HEK293 (cell line): ENCODE data around the gene ARHGAP42.

Experiments
- CTCF ChIA-PET: fragments of 350-600 bp; formaldehyde crosslinking; extraction: SDS; loops from one replicate; lab custom pipeline; 2021; ENCODE audit warnings: antibody characterized with exemption; lab: Yijun Ruan, JAX
- POLR2A ChIA-PET: fragments of 300-600 bp; formaldehyde crosslinking; extraction: SDS; loops from one replicate; lab custom pipeline; 2020; ENCODE audit warnings: antibody characterized with exemption, inconsistent platforms; lab: Yijun Ruan, JAX
- H3K27ac ChIP-seq: fragments of 200-500 bp; sonication (Bioruptor generic); 2 replicates; pipeline ENCODE4 v1.5.1; 2014; ENCODE audit warnings: low read depth, low read length, control low read depth, inconsistent platforms; ENCODE audit errors: extremely low read depth
- H3K36me3 ChIP-seq, 2 experiments: fragments of 200-500 bp in 1 of 2; sonication (Bioruptor generic) in 1 of 2; 1 replicate in 1 of 2; 2 replicates in 1 of 2; pipeline ENCODE4 v1.5.1; 2014 to 2017; ENCODE audit warnings: inconsistent platforms in 2 of 2, low read length in 2 of 2; ENCODE audit not compliant: control insufficient read depth in 2 of 2, insufficient read depth in 1 of 2
- H3K4me1 ChIP-seq: fragments of 200-500 bp; sonication (Bioruptor generic); 2 replicates; pipeline ENCODE4 v1.5.1; 2014; ENCODE audit warnings: mild to moderate bottlenecking, low read length, inconsistent platforms; ENCODE audit not compliant: control insufficient read depth, insufficient read depth
- H3K4me3 ChIP-seq: 2 replicates; pipeline ENCODE4 v1.5.1; 2011; ENCODE audit warnings: low read depth, mild to moderate bottlenecking, control low read depth, low read length, moderate library complexity
- H3K9me3 ChIP-seq: fragments of 200-500 bp; sonication (Bioruptor generic); 2 replicates; pipeline ENCODE4 v1.5.1; 2014; ENCODE audit warnings: low read depth, low read length, inconsistent platforms; ENCODE audit not compliant: control insufficient read depth, insufficient read depth
- FEZF1 ChIP-seq: fragments of 450-650 bp; formaldehyde crosslinking; IDR thresholded peaks from 2 replicates; pipeline ENCODE4 v1.5.1; 2016; ENCODE audit warnings: missing biosample characterization, missing genetic modification characterization
- GLI4 ChIP-seq: fragments of 450-650 bp; formaldehyde crosslinking; IDR thresholded peaks from 2 replicates; pipeline ENCODE4 v1.5.1; 2016; ENCODE audit warnings: missing biosample characterization, missing genetic modification characterization
- HOXD13 ChIP-seq: sonication (generic); formaldehyde crosslinking; IDR thresholded peaks from 2 replicates; pipeline ENCODE4 v1.8.0; 2022; ENCODE audit warnings: missing genetic modification reagents, borderline replicate concordance
- KLF8 ChIP-seq: fragments of 450-650 bp; formaldehyde crosslinking; IDR thresholded peaks from 2 replicates; pipeline ENCODE4 v1.5.1; 2016; ENCODE audit warnings: missing biosample characterization, missing genetic modification characterization
- PBX3 ChIP-seq: sonication (generic); formaldehyde crosslinking; IDR thresholded peaks from 2 replicates; pipeline ENCODE4 v1.8.1; 2022; ENCODE audit warnings: mild to moderate bottlenecking, moderate library complexity, missing genetic modification reagents
- REPIN1 ChIP-seq: fragments of 450-650 bp; formaldehyde crosslinking; IDR thresholded peaks from 2 replicates; pipeline ENCODE4 v1.5.1; 2017; ENCODE audit warnings: missing biosample characterization, missing genetic modification characterization, low read depth
- REST ChIP-seq: fragments of 450-650 bp; formaldehyde crosslinking; IDR thresholded peaks from 2 replicates; pipeline ENCODE4 v1.5.1; 2016; ENCODE audit warnings: missing biosample characterization, missing genetic modification characterization
- YY2 ChIP-seq: fragments of 450-650 bp; formaldehyde crosslinking; IDR thresholded peaks from 2 replicates; pipeline ENCODE4 v1.5.1; 2016; ENCODE audit warnings: missing biosample characterization, missing genetic modification characterization
- ZBTB48 ChIP-seq: fragments of 450-650 bp; formaldehyde crosslinking; IDR thresholded peaks from 2 replicates; pipeline ENCODE4 v1.5.1; 2016; ENCODE audit warnings: missing biosample characterization, missing genetic modification characterization
- ZEB2 ChIP-seq: fragments of 450-650 bp; formaldehyde crosslinking; IDR thresholded peaks from 2 replicates; pipeline ENCODE4 v1.5.1; 2016; ENCODE audit warnings: missing biosample characterization, missing genetic modification characterization
- ZFP37 ChIP-seq: fragments of 450-650 bp; formaldehyde crosslinking; IDR thresholded peaks from 2 replicates; pipeline ENCODE4 v1.5.1; 2016; ENCODE audit warnings: missing biosample characterization, missing genetic modification characterization
- ZIC2 ChIP-seq: fragments of 450-650 bp; formaldehyde crosslinking; IDR thresholded peaks from 2 replicates; pipeline ENCODE4 v1.5.1; 2016; ENCODE audit warnings: missing biosample characterization, missing genetic modification characterization
- ZNF169 ChIP-seq: fragments of 450-650 bp; formaldehyde crosslinking; IDR thresholded peaks from 2 replicates; pipeline ENCODE4 v1.5.1; 2016; ENCODE audit warnings: missing biosample characterization, missing genetic modification characterization
- ZNF19 ChIP-seq: fragments of 450-650 bp; formaldehyde crosslinking; IDR thresholded peaks from 2 replicates; pipeline ENCODE4; 2016; ENCODE audit warnings: missing biosample characterization, missing genetic modification characterization, low read depth
- ZNF214 ChIP-seq: fragments of 450-650 bp; formaldehyde crosslinking; IDR thresholded peaks from 2 replicates; pipeline ENCODE4 v1.5.1; 2017; ENCODE audit warnings: missing biosample characterization, mild to moderate bottlenecking, missing genetic modification characterization, borderline replicate concordance
- ZNF266 ChIP-seq: fragments of 450-650 bp; formaldehyde crosslinking; IDR thresholded peaks from 2 replicates; pipeline ENCODE4 v1.5.1; 2016; ENCODE audit warnings: missing biosample characterization, missing genetic modification characterization, low read depth
- ZNF362 ChIP-seq: fragments of 450-650 bp; formaldehyde crosslinking; IDR thresholded peaks from 2 replicates; pipeline ENCODE4 v1.5.1; 2016; ENCODE audit warnings: missing biosample characterization, missing genetic modification characterization
- ZNF394 ChIP-seq: fragments of 450-650 bp; formaldehyde crosslinking; IDR thresholded peaks from 2 replicates; pipeline ENCODE4 v1.5.1; 2016; ENCODE audit warnings: missing biosample characterization, missing genetic modification characterization, mild to moderate bottlenecking, moderate library complexity, borderline replicate concordance
- ZNF416 ChIP-seq: fragments of 450-650 bp; formaldehyde crosslinking; IDR thresholded peaks from 2 replicates; pipeline ENCODE4 v1.5.1; 2016; ENCODE audit warnings: missing biosample characterization, missing genetic modification characterization
- ZNF426 ChIP-seq: fragments of 450-650 bp; formaldehyde crosslinking; IDR thresholded peaks from 2 replicates; pipeline ENCODE4 v1.5.1; 2017; ENCODE audit warnings: missing biosample characterization, missing genetic modification characterization, mild to moderate bottlenecking, inconsistent platforms, moderate library complexity
- ZNF558 ChIP-seq: fragments of 450-650 bp; formaldehyde crosslinking; IDR thresholded peaks from 2 replicates; pipeline ENCODE4 v1.5.1; 2016; ENCODE audit warnings: missing biosample characterization, missing genetic modification characterization
- ZNF560 ChIP-seq: fragments of 450-650 bp; formaldehyde crosslinking; IDR thresholded peaks from 2 replicates; pipeline ENCODE4 v1.5.1; 2017; ENCODE audit warnings: missing biosample characterization, missing genetic modification characterization, borderline replicate concordance
- ZNF654 ChIP-seq: fragments of 450-650 bp; formaldehyde crosslinking; IDR thresholded peaks from 2 replicates; pipeline ENCODE4 v1.5.1; 2016; ENCODE audit warnings: low read depth, missing biosample characterization, missing genetic modification characterization
- ZNF664 ChIP-seq: fragments of 450-650 bp; formaldehyde crosslinking; IDR thresholded peaks from 2 replicates; pipeline ENCODE4 v1.5.1; 2016; ENCODE audit warnings: missing biosample characterization, missing genetic modification characterization
- ZNF670 ChIP-seq: fragments of 450-650 bp; formaldehyde crosslinking; IDR thresholded peaks from 2 replicates; pipeline ENCODE4 v1.5.1; 2016; ENCODE audit warnings: missing biosample characterization, missing genetic modification characterization, low read depth
- ZNF76 ChIP-seq: fragments of 450-650 bp; formaldehyde crosslinking; IDR thresholded peaks from 2 replicates; pipeline ENCODE4; 2016; ENCODE audit warnings: low read depth, missing biosample characterization, missing genetic modification characterization, borderline replicate concordance
- ZSCAN16 ChIP-seq: fragments of 450-650 bp; formaldehyde crosslinking; IDR thresholded peaks from 2 replicates; pipeline ENCODE4 v1.5.1; 2016; ENCODE audit warnings: missing biosample characterization, missing genetic modification characterization
- ZSCAN5A ChIP-seq: fragments of 450-650 bp; formaldehyde crosslinking; IDR thresholded peaks from 2 replicates; pipeline ENCODE4 v1.5.1; 2016; ENCODE audit warnings: missing biosample characterization, missing genetic modification characterization
- TF ChIP-seq, protein P1 (sequence below): fragments of 450-650 bp; formaldehyde crosslinking; IDR thresholded peaks from 2 replicates; pipeline ENCODE4 v1.5.1; 2016; ENCODE audit warnings: missing biosample characterization, missing genetic modification characterization

Gene ARHGAP42

GRCh38 chr11:100928426-100928825 is 241.3 kb downstream of the ARHGAP42 start:
- ChIA-PET CTCF (interaction anchor here (0.6 to 4.2 kb wide), 2 partner anchors 351 to 1456 kb away, joined by 3 to 36 read pairs; no protein-coding TSS in a partner anchor), POLR2A (no interaction called here)
- Histone ChIP-seq H3K27ac (no peak overlapping the region), H3K9me3 (no peaks in the 10 kb centered on the region), H3K36me3 (no peaks in the 10 kb centered on the region), H3K4me1 (no peaks in the 10 kb centered on the region; the same call in 1 of the 2 replicates), H3K4me3 (no peak overlapping the region)
- no peak for TF ChIP-seq ZNF426
- no peak for TF ChIP-seq PBX3 (CRISPR knock-in tag)
- TF ChIP-seq ZNF664 (tag by site-specific recombination), result no peak
- no peak for TF ChIP-seq ZIC2 (tag by site-specific recombination)
- TF ChIP-seq GLI4 (tag by site-specific recombination), result no peak
- TF ChIP-seq ZNF76 (tag by site-specific recombination), result no peak
- no peak for TF ChIP-seq ZNF394 (tag by site-specific recombination)
- no peak for TF ChIP-seq ZNF558 (tag by site-specific recombination)
- TF ChIP-seq ZNF670, result no peak
- no peak for TF ChIP-seq ZNF560 (tag by site-specific recombination)
- TF ChIP-seq, protein P1, sequence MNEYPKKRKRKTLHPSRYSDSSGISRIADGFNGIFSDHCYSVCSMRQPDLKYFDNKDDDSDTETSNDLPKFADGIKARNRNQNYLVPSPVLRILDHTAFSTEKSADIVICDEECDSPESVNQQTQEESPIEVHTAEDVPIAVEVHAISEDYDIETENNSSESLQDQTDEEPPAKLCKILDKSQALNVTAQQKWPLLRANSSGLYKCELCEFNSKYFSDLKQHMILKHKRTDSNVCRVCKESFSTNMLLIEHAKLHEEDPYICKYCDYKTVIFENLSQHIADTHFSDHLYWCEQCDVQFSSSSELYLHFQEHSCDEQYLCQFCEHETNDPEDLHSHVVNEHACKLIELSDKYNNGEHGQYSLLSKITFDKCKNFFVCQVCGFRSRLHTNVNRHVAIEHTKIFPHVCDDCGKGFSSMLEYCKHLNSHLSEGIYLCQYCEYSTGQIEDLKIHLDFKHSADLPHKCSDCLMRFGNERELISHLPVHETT (tag by site-specific recombination), result no peak
- TF ChIP-seq REST (tag by site-specific recombination), result no peak
- no peak for TF ChIP-seq FEZF1
- TF ChIP-seq ZEB2, result no peak
- TF ChIP-seq ZNF169 (tag by site-specific recombination), result no peak
- TF ChIP-seq ZNF19 (tag by site-specific recombination), result no peak
- TF ChIP-seq ZNF266 (tag by site-specific recombination), result no peak
- no peak for TF ChIP-seq ZNF214 (tag by site-specific recombination)

- ChIA-PET CTCF (interaction anchor here (0.7 to 3.6 kb wide), 7 partner anchors 60 to 352 kb away, joined by 3 to 36 read pairs (median 3); no protein-coding TSS in a partner anchor), POLR2A (no interaction called here)
- no peak overlapping the region for H3K4me3 ChIP-seq
- TF ChIP-seq HOXD13 (CRISPR knock-in tag), result no peak
- TF ChIP-seq REPIN1, result no peak
- TF ChIP-seq ZNF362, result no peak
- TF ChIP-seq ZSCAN16 (tag by site-specific recombination), result no peak
- TF ChIP-seq YY2, result no peak
- TF ChIP-seq ZNF416 (tag by site-specific recombination), result no peak
- no peak for TF ChIP-seq ZBTB48 (tag by site-specific recombination)
- no peak for TF ChIP-seq KLF8
- TF ChIP-seq ZFP37 (tag by site-specific recombination), result no peak
- TF ChIP-seq ZSCAN5A, result no peak
- TF ChIP-seq ZNF654 (tag by site-specific recombination), result no peak
Observed at GRCh38 chr11:100929377-100929776, 242.3 kb downstream of the ARHGAP42 start.

More at GRCh38 chr11:100929377-100929776, 242.3 kb downstream of the ARHGAP42 start:
- Histone ChIP-seq H3K36me3 (no peaks in the 10 kb centered on the region), H3K4me1 (no peaks in the 10 kb centered on the region; the same call in 1 of the 2 replicates), H3K27ac (no peak overlapping the region), H3K9me3 (no peaks in the 10 kb centered on the region)
